ENCODE results near the gene KIF25.

GRCh38 chr6:168088161-168089053 is 90.9 kb downstream of the KIF25 start:
- TF ChIP-seq POLR2A (IDR thresholded peaks at IDR 0.05) = no peak
- no peak for TF ChIP-seq CTCF (IDR thresholded peaks at IDR 0.05)

All from uterus (tissue), 2 donors.